Measurements from ENCODE around the gene EPB41L5.

DNA sequence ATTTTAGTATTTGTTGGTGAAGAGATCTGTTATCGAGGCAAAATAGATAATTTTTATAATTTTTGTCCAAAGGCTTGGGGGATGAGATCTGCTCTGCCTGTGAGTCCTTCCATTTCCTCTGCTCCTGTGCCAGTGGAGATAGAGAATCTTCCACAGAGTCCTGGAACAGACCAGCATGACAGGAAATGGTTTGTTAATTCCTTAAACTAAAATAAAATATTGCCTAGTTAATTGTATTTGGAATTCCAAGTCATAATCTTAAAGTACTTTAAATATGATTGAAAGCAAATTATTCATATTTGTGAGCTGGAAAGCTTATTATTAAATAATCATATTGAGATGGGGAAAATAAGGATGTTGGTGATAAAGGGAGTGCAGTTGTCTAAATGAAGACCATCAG, 87.8 kb downstream of the EPB41L5 start:
- TF ChIP-seq CTCF (IDR thresholded peaks at IDR 0.05) = no peak
- TF ChIP-seq EP300 (IDR thresholded peaks at IDR 0.05) = no peak
- TF ChIP-seq POLR2AphosphoS5 (IDR thresholded peaks at IDR 0.05) = no peak

All from upper lobe of left lung (tissue), 4 donors.